Ammon's horn (tissue), 1 donor: ENCODE data around the gene IL2RG.
A peak's percentile ranks its signal among the peaks of the same experiment; 100 is the strongest.

Source experiments
- DNase-seq: peaks from one replicate; pipeline ENCODE4 v3.0.0-alpha.2; 2016; ENCODE audit warnings: low spot score

The IL2RG gene

DNA sequence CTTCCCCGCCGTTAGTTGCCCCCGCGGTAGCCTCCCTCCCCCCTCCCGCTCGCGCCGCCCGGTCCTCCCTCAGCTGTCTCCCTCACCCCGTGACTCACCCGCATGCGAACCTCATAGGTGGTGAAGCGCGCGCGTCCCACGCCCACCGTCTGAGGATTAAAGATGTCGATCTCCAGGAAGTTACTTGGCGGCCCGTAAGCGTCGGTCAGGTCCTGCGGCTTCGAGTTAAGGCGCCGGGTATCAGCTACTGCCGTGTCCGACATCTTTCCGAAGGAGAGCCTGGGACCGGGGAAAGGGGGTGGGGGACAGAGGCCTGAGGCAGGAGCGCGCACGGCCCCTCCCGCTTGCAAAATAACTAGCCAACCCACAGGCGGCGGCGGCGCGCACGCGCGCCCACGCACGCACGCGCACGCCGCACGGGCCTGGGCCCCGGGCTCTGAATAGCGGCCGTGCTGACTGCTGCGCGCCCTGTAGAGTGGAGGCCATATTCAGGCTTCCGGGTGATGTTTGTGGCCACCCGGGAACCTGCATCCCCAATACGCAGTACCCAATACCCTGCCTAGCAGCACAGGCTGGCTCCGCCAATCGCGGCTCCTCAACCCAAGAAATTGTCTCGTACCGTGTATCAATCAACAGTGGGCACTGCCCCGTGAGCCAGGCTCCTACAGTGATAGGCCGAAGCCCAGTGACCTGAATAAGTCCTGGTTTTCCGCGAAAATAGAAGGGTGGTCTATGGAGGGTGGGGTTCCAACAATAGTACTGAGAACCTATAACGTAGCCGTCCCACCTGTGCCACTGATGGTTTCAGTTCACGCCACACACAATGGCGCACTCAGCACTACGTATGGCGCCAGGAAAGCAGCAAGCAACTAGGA is 43.1 kb downstream of the IL2RG start, which contains the start of gene SNX12:
TSS of gene SNX12 (minus strand) at position 291 of the 875 bp plus-strand sequence. CDS start at position 263, 28 bp downstream.
- DNase-seq, result peak; percentile 94

DNA sequence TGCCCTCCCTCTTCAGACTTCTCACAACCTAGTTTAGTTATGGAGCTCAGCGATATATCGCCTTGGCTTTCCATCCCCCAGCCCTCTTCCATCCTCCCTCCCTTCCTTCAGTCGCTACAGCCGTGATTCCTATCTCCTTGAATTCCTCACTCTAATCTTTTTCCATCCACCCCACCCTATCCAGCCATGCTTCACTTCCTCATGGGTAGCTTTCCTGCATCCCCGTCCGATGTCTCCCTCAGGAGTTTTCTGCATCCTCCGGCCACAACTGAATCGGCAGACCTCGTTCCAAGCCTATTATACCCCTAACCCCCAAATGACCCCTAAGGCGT is 43.7 kb downstream of the IL2RG start:
- no peak for DNase-seq

DNA sequence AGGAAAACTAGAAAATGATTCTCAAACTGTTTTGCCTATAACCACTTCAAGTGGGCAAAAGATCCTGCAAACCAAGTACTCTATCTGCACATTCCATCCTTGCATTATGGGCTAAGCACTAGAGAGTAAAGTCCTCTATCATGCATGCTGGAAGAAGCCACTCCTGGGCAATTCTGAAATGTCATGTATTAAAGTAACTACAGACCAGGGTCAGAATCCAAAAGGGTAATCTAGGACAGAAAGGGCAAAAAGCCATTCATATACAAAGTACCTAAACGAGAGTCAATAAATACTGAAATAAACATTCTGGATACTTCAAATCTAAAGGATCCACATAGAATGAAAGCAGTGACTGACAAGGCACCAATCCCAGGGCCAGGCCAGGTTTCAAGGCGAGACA is 44.3 kb downstream of the IL2RG start:
- DNase-seq, result no peak

DNA sequence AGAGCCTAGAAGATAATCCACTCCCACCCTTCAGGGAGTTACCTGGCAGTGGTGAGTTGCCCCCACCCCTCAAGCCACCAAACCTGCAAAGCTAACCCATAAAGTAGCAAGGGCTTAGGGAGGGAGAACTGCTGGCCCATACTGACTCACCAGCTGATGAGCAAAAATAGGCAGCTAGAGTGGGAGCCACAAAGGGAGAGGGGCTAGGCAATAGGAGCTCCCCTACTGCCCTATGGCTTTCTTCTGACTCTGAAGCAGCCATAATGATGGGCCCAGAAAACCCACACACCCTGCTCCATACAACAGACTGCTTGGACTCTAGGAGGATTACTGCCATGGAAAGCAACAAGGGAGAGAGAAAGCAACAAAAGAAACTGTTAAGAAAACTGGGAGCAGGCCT is 51.2 kb downstream of the IL2RG start:
- no peak for DNase-seq

DNA sequence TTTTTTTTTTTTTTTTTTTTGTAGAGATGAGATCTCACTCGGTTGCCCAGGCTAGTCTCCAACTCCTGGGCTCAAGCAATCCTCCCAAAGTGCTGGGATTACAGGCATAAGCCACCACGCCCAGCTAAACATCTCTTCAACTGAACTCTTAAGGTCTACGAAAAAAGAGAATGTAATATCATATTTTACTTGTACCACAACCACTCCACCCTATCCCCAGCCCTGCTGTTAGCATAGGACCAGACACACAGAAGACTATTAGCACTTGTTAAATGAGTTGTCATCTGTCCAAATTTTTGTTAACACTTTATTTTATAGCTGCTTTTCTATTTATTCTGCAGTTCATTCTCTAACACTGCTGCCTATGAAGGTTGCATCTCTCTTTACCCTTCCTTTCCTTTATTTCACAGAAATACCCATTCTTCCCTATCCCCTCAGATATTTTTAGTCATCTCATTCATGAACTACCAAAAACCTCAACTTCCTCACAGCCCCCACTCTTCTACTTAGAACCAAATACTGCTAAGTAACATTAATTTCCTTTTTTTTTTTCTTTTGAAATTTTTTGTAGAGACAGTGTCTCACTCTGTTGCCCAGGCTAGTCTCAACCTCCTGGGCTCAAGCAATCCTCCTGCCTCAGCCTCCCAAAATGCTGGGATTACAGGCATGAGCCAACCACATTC is 53.4 kb downstream of the IL2RG start:
- DNase-seq, result no peak
